ENCODE measurements around the gene RPS24. TPM values are rescaled to one million over a fixed set of nuclear protein-coding genes. Genes with fewer than 3 reads are reported as not detected.

Gene RPS24
- total RNA-seq, 4 donors from 2014 or later: 2,373 to 2,736 (median 2,495) TPM

DNA sequence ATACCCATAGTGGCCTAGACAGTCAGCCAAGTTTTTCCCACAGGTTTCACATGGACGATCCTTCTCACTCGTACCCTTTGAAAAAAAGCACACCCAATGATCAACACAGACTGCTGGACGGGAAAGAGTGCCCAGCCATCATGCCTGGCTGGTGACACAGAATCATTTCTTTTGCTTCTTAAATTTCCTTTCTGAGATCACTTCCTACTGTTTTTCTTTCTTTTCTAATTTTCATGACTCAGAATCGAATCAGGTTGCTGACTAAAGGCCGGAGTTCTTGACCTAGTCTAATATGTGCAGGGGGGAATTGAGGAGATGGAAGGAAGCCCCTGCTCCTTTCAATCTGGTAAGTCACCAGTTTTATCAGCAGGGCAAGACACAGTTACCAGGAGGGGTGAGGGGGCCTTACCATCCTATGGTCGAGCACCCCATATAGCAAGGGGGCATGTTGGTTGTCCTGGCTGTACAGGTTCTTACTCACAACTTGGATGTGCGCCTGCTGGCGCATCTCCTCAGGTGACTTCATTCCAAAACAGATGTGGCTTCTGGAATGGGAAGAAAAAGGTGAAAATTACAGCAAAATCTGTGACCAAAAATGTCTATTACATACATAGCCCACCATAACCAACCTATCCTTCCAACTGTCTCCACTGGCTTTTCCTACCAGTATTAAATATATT is 7.8 kb upstream of the RPS24 start:
- TF ChIP-seq, protein P1, sequence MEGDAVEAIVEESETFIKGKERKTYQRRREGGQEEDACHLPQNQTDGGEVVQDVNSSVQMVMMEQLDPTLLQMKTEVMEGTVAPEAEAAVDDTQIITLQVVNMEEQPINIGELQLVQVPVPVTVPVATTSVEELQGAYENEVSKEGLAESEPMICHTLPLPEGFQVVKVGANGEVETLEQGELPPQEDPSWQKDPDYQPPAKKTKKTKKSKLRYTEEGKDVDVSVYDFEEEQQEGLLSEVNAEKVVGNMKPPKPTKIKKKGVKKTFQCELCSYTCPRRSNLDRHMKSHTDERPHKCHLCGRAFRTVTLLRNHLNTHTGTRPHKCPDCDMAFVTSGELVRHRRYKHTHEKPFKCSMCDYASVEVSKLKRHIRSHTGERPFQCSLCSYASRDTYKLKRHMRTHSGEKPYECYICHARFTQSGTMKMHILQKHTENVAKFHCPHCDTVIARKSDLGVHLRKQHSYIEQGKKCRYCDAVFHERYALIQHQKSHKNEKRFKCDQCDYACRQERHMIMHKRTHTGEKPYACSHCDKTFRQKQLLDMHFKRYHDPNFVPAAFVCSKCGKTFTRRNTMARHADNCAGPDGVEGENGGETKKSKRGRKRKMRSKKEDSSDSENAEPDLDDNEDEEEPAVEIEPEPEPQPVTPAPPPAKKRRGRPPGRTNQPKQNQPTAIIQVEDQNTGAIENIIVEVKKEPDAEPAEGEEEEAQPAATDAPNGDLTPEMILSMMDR (IDR thresholded peaks at IDR 0.05): no peak
- DNase-seq (ENCODE audit: low spot score) (no peak), ATAC-seq (ENCODE audit: low FRiP score) (no peak)

DNA sequence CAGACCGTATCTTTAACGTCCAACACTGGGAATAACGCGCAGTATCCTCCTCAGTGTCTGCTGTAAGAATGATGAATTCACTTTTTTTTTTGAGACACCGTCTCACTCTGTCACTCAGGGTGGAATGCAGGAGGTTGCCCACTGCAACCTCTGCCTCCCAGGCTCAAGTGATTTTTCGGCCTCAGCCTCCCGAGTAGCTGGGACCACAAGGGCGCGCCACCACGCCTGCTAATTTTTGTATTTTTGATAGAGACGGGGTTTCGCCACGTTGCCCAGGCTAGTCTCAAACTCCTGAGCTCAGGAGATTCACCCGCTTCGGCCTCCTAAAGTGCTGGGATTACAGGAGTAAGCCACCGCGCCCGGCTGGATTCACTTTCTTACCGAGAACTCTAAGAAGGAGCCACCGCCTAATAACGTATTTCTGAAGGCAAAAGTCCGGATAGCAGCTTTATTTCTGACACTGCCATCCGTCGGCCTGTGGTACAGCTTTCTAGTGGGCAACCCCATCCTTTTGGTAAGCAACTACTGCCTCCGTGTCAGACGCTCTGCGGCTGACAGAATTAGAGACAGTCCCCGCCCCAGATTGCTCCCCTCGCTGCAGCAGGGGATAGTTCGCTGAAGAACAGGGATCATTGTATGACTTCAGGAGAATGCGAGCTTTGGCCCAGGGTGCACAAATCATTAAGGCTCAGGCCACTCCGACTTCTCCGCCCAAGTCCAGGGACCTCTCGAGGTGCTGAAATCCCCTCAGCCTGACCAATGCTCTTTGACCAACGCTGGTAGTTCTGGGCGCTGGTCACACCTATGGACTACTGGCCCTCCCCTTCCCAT is 5.0 kb upstream of the RPS24 start:
- ATAC-seq (ENCODE audit: low FRiP score): peak; percentile 32
- TF ChIP-seq, protein P1 (IDR thresholded peaks at IDR 0.05): no peak
- no peak for DNase-seq (ENCODE audit: low spot score)

DNA sequence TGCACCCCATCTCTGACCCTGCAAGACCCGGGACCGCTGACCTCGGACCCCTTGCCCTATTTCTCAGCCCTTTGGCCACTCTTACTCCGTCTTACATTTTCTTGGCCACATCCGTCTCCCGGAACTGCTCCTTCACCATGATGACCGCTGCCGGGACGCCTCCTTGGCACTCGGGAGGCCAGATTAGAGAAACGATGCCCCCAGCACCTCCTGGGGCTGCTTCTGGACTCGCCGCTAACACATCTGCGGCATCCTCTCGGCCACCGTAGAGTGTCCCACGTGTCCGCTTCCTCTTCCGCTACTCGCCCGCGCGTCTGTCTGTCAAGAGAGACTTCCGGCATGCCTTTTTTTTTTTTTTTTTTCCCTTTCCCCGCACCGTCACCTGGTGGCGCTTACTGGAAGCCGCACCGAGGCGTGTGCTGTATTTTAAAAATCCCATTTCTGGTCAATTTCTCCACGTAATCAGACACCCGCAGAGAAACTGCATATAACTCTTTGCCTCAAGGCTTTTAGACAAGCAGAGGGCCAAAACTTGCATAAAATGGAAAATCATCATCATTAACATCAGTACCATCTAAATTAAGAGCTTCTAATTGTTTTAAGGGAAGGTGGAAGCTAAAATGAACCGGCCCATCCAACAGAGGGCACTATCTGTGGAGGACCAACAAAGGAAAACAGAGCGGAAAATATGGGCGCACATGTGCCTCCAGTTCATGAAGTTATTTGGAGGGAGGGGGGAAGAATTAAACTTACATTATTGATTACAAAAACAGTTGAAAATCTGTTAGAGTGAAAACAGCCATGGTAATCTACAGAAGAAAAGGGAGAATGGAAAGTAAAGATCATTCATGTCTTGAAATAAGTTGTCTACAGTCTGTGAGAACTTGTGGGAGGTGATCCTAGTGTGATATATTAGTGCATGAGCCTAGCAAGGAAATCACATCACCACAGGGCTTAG is 4.1 kb upstream of the RPS24 start, which contains the start of gene POLR3A:
Gene POLR3A (minus strand): TSS at position 247 of the 958 bp plus-strand sequence. CDS start 108 bp downstream, at position 139.
- TF ChIP-seq, protein P1 (IDR thresholded peaks at IDR 0.05): no peak
- DNase-seq (ENCODE audit: low spot score) (peak; percentile 84), ATAC-seq (ENCODE audit: low FRiP score) (peak; percentile 48)

DNA sequence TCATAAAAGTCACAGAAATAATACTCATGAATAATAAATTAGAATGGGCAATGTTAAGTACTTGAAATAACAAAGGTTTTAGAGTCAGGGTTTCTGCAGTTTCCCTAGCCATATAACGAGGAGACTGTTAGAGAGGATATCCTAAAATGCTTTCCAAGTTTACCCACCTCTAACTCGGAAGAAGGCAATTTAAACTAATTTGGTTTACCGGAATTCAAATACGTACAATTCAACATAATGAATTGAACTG is 351 bp upstream of the RPS24 start:
- TF ChIP-seq, protein P1 (IDR thresholded peaks at IDR 0.05): no peak
- DNase-seq (ENCODE audit: low spot score): no peak
- no peak for ATAC-seq (ENCODE audit: low FRiP score)

DNA sequence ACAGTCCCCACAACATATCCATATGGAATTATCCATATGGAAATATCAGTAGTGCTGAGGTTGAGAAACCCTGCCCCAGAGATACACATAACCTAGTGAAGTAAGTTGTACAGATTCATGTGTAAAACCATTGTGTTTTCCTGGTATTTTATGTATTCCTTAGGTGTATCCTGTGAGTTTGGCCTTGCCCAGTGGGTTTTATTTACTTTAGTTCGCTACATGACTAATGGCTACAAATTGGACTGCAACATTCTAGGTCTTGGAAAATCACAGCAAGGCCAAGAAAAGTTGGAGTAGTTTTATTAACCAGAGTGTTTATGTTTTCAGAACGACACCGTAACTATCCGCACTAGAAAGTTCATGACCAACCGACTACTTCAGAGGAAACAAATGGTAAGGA is 1.4 kb downstream of the RPS24 start:
- TF ChIP-seq, protein P1 (IDR thresholded peaks at IDR 0.05): no peak
- ATAC-seq (ENCODE audit: low FRiP score) (no peak), DNase-seq (ENCODE audit: low spot score) (no peak)

DNA sequence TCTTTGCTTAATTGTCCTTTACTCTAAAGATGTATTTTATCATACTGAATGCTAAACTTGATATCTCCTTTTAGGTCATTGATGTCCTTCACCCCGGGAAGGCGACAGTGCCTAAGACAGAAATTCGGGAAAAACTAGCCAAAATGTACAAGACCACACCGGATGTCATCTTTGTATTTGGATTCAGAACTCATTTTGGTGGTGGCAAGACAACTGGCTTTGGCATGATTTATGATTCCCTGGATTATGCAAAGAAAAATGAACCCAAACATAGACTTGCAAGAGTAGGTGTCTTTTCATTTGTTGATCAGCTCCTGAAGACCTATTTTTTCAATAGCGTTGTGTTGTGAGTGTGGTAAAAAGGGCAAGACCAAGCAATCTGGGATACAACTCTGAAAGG is 1.8 kb downstream of the RPS24 start:
- ATAC-seq (ENCODE audit: low FRiP score) (no peak), DNase-seq (ENCODE audit: low spot score) (no peak)
- TF ChIP-seq, protein P1 (IDR thresholded peaks at IDR 0.05): no peak
